Tibial nerve (tissue), 4 donors: ENCODE data around the gene PLA2G4A.

ENCODE experiments used
- EP300 ChIP-seq, 2 donors: sonication (generic); formaldehyde crosslinking; IDR thresholded peaks; one replicate each; pipeline ENCODE4 v1.6.1; 2017; ENCODE audit warnings: antibody characterized with exemption in 2 of 2, mild to moderate bottlenecking in 1 of 2
- TF ChIP-seq, protein P1 (sequence below), 5 experiments: fragments of 200-600 bp in 3 of 5; fragments of 450-650 bp in 2 of 5; sonication (generic) in 3 of 5; IDR thresholded peaks; one replicate each; pipeline ENCODE4 v1.5.1; 2016 to 2019; ENCODE audit warnings: antibody characterized with exemption in 5 of 5, mild to moderate bottlenecking in 3 of 5, moderate library complexity in 2 of 5

DNA sequence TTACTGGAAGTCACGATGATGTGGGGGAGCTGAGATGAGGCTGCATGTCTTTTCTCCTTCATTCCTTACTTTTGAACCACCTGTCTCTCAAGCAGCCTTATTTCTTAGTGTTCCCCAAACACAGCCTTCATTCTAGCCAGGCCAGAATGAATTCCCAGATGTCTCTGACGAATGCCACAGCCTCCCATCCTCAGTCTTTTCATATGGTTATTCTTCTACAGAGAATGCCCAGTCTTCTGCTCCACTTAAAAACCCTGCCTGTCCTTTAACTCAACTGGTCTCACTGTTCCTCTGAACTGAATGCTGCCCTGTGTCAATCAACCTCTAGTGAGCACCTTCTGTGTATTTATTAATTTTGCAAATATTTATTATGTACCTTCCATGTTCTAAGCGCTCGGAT is 156.2 kb downstream of the PLA2G4A start:
- TF ChIP-seq, protein P1, sequence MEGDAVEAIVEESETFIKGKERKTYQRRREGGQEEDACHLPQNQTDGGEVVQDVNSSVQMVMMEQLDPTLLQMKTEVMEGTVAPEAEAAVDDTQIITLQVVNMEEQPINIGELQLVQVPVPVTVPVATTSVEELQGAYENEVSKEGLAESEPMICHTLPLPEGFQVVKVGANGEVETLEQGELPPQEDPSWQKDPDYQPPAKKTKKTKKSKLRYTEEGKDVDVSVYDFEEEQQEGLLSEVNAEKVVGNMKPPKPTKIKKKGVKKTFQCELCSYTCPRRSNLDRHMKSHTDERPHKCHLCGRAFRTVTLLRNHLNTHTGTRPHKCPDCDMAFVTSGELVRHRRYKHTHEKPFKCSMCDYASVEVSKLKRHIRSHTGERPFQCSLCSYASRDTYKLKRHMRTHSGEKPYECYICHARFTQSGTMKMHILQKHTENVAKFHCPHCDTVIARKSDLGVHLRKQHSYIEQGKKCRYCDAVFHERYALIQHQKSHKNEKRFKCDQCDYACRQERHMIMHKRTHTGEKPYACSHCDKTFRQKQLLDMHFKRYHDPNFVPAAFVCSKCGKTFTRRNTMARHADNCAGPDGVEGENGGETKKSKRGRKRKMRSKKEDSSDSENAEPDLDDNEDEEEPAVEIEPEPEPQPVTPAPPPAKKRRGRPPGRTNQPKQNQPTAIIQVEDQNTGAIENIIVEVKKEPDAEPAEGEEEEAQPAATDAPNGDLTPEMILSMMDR (IDR thresholded peaks at IDR 0.05) = no peak
- no peak for TF ChIP-seq EP300 (IDR thresholded peaks at IDR 0.05)
